ENCODE measurements around the gene HNRNPAB.

GRCh38 chr5:178236679-178237078 is 32.3 kb downstream of the HNRNPAB start:
- TF ChIP-seq CTCF (IDR thresholded peaks at IDR 0.05), result no peak
- no peak for TF ChIP-seq POLR2A (IDR thresholded peaks at IDR 0.05)
